ENCODE results near the gene IFRD2.

GRCh38 chr3:50278880-50279224 lies 13.4 kb downstream of the IFRD2 start, which contains the start of gene LSMEM2:
- TF ChIP-seq CTCF (conservative IDR thresholded peaks at IDR 0.05; ENCODE audit: low read length) (no peak), EZH2phosphoT487 (IDR thresholded peaks at IDR 0.05; ENCODE audit: borderline replicate concordance) (no peak)

Data from Loucy (cell line).